HepG2 (cell line): ENCODE data around the gene NCMAP. TPM values are rescaled to one million over a fixed set of nuclear protein-coding genes. Genes with fewer than 3 reads are reported as not detected.
A peak's percentile ranks its signal among the peaks of the same experiment; 100 is the strongest.

ENCODE experiments used
- CREM ChIP-seq, 2 experiments: sonication (generic) in 1 of 2; formaldehyde crosslinking in 1 of 2; IDR thresholded peaks; 2 replicates each; pipeline versions ENCODE4 v1.4.0 to v1.6.1; 2016 to 2020; ENCODE audit warnings: antibody characterized with exemption in 1 of 2, mild to moderate bottlenecking in 1 of 2, missing genetic modification reagents in 1 of 2
- FOXA1 ChIP-seq, 2 experiments: fragments of 450-650 bp in 1 of 2; sonication (generic) in 1 of 2; formaldehyde crosslinking in 1 of 2; IDR thresholded peaks; 2 replicates each; pipeline versions ENCODE4 v1.4.0 to v1.6.1; 2016 to 2020; ENCODE audit warnings: missing genetic modification reagents in 1 of 2
- GATA4 ChIP-seq: sonication (generic); IDR thresholded peaks from 2 replicates; pipeline ENCODE4 v1.6.1; 2016; ENCODE audit warnings: antibody characterized with exemption, low read depth, borderline replicate concordance
- HDAC1 ChIP-seq: sonication (generic); formaldehyde crosslinking; IDR thresholded peaks from 2 replicates; pipeline ENCODE4 v1.5.1; 2020; ENCODE audit warnings: mild to moderate bottlenecking, missing genetic modification reagents
- HMG20A ChIP-seq: IDR thresholded peaks from 2 replicates; pipeline ENCODE4 v1.6.1; 2016; ENCODE audit warnings: borderline replicate concordance
- JUN ChIP-seq: sonication (generic); formaldehyde crosslinking; IDR thresholded peaks from 2 replicates; pipeline ENCODE4 v1.4.0; 2020; ENCODE audit warnings: mild to moderate bottlenecking, missing genetic modification reagents
- MBD4 ChIP-seq: IDR thresholded peaks from 2 replicates; pipeline ENCODE4 v1.6.1; 2012; ENCODE audit warnings: low read length, inconsistent platforms, borderline replicate concordance
- SNAPC2 ChIP-seq: sonication (generic); formaldehyde crosslinking; IDR thresholded peaks from 2 replicates; pipeline ENCODE4 v1.8.1; 2022; ENCODE audit warnings: mild to moderate bottlenecking, missing genetic modification reagents
- SOX6 ChIP-seq, 2 experiments: fragments of 450-650 bp in 1 of 2; sonication (generic) in 1 of 2; formaldehyde crosslinking in 1 of 2; IDR thresholded peaks; 2 replicates each; pipeline versions ENCODE4 v1.4.0 to v1.6.1; 2017 to 2020; ENCODE audit warnings: antibody characterized with exemption in 1 of 2, mild to moderate bottlenecking in 1 of 2, missing genetic modification reagents in 1 of 2
- ZBTB21 ChIP-seq: sonication (generic); formaldehyde crosslinking; IDR thresholded peaks from 2 replicates; pipeline ENCODE4 v1.4.0; 2020; ENCODE audit warnings: missing genetic modification reagents
- ZNF451 ChIP-seq: sonication (generic); formaldehyde crosslinking; IDR thresholded peaks from 2 replicates; pipeline ENCODE4 v1.5.0; 2020; ENCODE audit warnings: mild to moderate bottlenecking, missing genetic modification reagents
- polyA plus RNA-seq, 8 experiments: library from polyadenylated mRNA; depleted of rRNA in 3 of 8; stranded (reverse) in 7 of 8; unstranded in 1 of 8; fragments of >200 nt; fragmentation: Illumina TruSeq in 4 of 8; extraction: Trizol in 4 of 8; gene quantifications; 2 replicates each; pipeline versions ENCODE4 v1.2.1 to v1.2.3, GENCODE V29; 2011 to 2016; ENCODE audit warnings: low read depth in 4 of 8, missing spikeins in 1 of 8, mixed read lengths in 1 of 8; ENCODE audit not compliant: insufficient read depth in 1 of 8
- total RNA-seq, 5 experiments: library from RNA; depleted of rRNA; stranded (reverse); fragments of >200 nt; fragmentation: Illumina TruSeq; extraction: Trizol; gene quantifications; 2 replicates each; pipeline ENCODE4 v1.2.3, GENCODE V29; 2016; ENCODE audit warnings: low read depth in 1 of 5
- TF ChIP-seq, protein P1 (sequence below): sonication (generic); formaldehyde crosslinking; IDR thresholded peaks from 2 replicates; pipeline ENCODE4 v1.8.1; 2023; ENCODE audit warnings: mild to moderate bottlenecking, inconsistent platforms, moderate library complexity, missing genetic modification reagents, borderline replicate concordance
- TF ChIP-seq, protein P2 (sequence below): IDR thresholded peaks from 2 replicates; pipeline ENCODE4 v1.6.1; 2016; ENCODE audit warnings: low read depth, missing genetic modification reagents, missing compliant biosample characterization
- TF ChIP-seq, protein P3 (sequence below): IDR thresholded peaks from 2 replicates; pipeline ENCODE4 v1.6.1; 2012; ENCODE audit warnings: low read depth, low read length, improper control_type of control experiment
- TF ChIP-seq, protein P4 (sequence below): sonication (generic); formaldehyde crosslinking; IDR thresholded peaks from 2 replicates; pipeline ENCODE4 v1.5.0; 2020; ENCODE audit warnings: missing genetic modification reagents

Gene NCMAP
- total and polyA plus RNA-seq, 2 of the 13 experiments (the other 11 are each of a cell fraction or from before 2014, with no cell fraction given), result 2.7 to 20.0 TPM

DNA sequence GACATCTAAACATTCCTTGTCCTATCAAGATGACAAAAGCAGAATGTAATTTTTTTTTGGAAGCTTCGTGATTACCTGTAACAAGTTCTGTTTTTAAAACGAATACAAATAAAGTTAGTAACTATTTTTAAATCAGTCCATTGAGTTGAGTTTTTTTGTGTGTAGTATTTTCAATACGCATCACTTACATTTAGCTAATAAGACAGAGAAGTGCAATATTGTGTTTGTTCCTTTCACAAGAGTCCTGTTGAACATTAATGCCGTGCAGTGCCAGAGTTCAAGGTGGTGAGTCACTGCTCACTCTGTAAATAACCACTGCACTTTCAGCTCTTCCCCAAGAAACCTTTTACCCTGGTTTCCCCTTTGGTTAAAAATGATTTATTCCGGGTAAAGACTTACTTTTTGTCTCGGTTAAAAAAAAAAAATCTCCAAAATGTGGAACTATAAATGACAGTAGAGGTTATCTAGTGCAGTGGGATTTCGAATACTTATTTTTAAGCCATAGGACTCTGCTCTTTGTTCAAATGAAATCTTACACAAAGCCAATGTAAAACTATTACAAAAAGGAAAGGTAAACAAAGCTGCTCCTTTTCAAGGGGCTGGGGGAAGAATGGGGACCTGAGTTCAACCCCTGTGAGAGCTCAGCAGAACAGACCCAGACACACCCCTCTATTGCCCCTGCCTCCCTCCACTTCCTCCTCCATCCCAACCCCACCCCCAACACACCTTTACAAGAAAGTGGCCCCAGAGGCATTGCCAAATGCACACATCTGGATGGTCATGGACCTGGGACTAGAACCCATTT lies 14.8 kb upstream of the NCMAP start (continued):
- TF ChIP-seq MBD4 (peak; percentile 62; the same call in 1 of the 2 replicates), GATA4 (no peak; the same call in 1 of the 2 replicates), ZBTB21 (CRISPR knock-in tag) (no peak), HMG20A (CRISPR knock-in tag) (peak; percentile 82), JUN (CRISPR knock-in tag) (peak; percentile 89), SNAPC2 (CRISPR knock-in tag) (peak; percentile 76; the same call in 1 of the 2 replicates), CREM (IDR thresholded peaks at IDR 0.05) (peak; percentile 81), CREM (CRISPR knock-in tag; IDR thresholded peaks at IDR 0.05) (no peak), ZNF451 (CRISPR knock-in tag) (no peak), FOXA1 (IDR thresholded peaks at IDR 0.05) (0 out of 2 replicates have a peak, but pooled peaks have one; percentile 36), FOXA1 (CRISPR knock-in tag; IDR thresholded peaks at IDR 0.05) (peak; percentile 94), SOX6 (IDR thresholded peaks at IDR 0.05) (no peak), SOX6 (CRISPR knock-in tag; IDR thresholded peaks at IDR 0.05) (peak; percentile 83), HDAC1 (peak; percentile 53; the same call in 1 of the 2 replicates)
- TF ChIP-seq, protein P1, sequence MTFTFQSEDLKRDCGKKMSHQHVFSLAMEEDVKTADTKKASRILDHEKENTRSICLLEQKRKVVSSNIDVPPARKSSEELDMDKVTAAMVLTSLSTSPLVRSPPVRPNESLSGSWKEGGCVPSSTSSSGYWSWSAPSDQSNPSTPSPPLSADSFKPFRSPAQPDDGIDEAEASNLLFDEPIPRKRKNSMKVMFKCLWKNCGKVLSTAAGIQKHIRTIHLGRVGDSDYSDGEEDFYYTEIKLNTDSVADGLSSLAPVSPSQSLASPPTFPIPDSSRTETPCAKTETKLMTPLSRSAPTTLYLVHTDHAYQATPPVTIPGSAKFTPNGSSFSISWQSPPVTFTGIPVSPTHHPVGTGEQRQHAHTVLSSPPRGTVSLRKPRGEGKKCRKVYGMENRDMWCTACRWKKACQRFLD, result no peak
- TF ChIP-seq, protein P2, sequence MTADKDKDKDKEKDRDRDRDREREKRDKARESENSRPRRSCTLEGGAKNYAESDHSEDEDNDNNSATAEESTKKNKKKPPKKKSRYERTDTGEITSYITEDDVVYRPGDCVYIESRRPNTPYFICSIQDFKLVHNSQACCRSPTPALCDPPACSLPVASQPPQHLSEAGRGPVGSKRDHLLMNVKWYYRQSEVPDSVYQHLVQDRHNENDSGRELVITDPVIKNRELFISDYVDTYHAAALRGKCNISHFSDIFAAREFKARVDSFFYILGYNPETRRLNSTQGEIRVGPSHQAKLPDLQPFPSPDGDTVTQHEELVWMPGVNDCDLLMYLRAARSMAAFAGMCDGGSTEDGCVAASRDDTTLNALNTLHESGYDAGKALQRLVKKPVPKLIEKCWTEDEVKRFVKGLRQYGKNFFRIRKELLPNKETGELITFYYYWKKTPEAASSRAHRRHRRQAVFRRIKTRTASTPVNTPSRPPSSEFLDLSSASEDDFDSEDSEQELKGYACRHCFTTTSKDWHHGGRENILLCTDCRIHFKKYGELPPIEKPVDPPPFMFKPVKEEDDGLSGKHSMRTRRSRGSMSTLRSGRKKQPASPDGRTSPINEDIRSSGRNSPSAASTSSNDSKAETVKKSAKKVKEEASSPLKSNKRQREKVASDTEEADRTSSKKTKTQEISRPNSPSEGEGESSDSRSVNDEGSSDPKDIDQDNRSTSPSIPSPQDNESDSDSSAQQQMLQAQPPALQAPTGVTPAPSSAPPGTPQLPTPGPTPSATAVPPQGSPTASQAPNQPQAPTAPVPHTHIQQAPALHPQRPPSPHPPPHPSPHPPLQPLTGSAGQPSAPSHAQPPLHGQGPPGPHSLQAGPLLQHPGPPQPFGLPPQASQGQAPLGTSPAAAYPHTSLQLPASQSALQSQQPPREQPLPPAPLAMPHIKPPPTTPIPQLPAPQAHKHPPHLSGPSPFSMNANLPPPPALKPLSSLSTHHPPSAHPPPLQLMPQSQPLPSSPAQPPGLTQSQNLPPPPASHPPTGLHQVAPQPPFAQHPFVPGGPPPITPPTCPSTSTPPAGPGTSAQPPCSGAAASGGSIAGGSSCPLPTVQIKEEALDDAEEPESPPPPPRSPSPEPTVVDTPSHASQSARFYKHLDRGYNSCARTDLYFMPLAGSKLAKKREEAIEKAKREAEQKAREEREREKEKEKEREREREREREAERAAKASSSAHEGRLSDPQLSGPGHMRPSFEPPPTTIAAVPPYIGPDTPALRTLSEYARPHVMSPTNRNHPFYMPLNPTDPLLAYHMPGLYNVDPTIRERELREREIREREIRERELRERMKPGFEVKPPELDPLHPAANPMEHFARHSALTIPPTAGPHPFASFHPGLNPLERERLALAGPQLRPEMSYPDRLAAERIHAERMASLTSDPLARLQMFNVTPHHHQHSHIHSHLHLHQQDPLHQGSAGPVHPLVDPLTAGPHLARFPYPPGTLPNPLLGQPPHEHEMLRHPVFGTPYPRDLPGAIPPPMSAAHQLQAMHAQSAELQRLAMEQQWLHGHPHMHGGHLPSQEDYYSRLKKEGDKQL (CRISPR knock-in tag), result no peak
- TF ChIP-seq, protein P3, sequence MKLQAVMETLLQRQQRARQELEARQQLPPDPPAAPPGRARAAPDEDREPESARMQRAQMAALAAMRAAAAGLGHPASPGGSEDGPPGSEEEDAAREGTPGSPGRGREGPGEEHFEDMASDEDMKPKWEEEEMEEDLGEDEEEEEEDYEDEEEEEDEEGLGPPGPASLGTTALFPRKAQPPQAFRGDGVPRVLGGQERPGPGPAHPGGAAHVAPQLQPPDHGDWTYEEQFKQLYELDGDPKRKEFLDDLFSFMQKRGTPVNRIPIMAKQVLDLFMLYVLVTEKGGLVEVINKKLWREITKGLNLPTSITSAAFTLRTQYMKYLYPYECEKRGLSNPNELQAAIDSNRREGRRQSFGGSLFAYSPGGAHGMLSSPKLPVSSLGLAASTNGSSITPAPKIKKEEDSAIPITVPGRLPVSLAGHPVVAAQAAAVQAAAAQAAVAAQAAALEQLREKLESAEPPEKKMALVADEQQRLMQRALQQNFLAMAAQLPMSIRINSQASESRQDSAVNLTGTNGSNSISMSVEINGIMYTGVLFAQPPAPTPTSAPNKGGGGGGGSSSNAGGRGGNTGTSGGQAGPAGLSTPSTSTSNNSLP, result peak; percentile 60; the same call in 1 of the 2 replicates
- TF ChIP-seq, protein P4, sequence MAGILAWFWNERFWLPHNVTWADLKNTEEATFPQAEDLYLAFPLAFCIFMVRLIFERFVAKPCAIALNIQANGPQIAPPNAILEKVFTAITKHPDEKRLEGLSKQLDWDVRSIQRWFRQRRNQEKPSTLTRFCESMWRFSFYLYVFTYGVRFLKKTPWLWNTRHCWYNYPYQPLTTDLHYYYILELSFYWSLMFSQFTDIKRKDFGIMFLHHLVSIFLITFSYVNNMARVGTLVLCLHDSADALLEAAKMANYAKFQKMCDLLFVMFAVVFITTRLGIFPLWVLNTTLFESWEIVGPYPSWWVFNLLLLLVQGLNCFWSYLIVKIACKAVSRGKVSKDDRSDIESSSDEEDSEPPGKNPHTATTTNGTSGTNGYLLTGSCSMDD (CRISPR knock-in tag), result no peak
